ENCODE measurements around the gene DCLK3. TPM values are rescaled to one million over a fixed set of nuclear protein-coding genes. Genes with fewer than 3 reads are reported as not detected.
A peak's percentile ranks its signal among the peaks of the same experiment; 100 is the strongest.

DCLK3 gene
- total and polyA plus RNA-seq, 4 donors = 0.04 to 0.80 (median 0.21) TPM

GRCh38 chr3:36695113-36695768, 69.1 kb downstream of the DCLK3 start:
- Histone ChIP-seq H3K9ac (ENCODE audit: insufficient read depth in 1 of 2, low read length in 2 of 2) (no peak overlapping the region), H3K27me3 (ENCODE audit: control insufficient read depth in 3 of 3, insufficient read depth in 3 of 3, low read length in 2 of 3) (no peaks in the 10 kb centered on the region), H3K27ac (ENCODE audit: low read depth in 1 of 2, low read length in 1 of 2) (no peak overlapping the region), H3K9me3 (ENCODE audit: control insufficient read depth in 4 of 4, insufficient read depth in 3 of 4, low read length in 3 of 4) (peaks cover 0 to 4% (median 0%) of the 10 kb centered on the region in 4 donors), H3K4me3 (no peak overlapping the region), H3K36me3 (ENCODE audit: control insufficient read depth in 4 of 4, insufficient read depth in 4 of 4, low read length in 4 of 4) (no peaks in the 10 kb centered on the region), H3K4me1 (ENCODE audit: control insufficient read depth in 5 of 5, insufficient read depth in 5 of 5, low read length in 5 of 5) (peaks cover 0 to 3% (median 0%) of the 10 kb centered on the region in 5 donors)
- no peak for TF ChIP-seq CTCF (IDR thresholded peaks at IDR 0.05; ENCODE audit: control extremely low read depth, extremely low read depth)
- ATAC-seq (ENCODE audit: insufficient read depth, low FRiP score) (no peak), DNase-seq (peak in 2 of 3 donors; percentile 4 to 42)
- WGBS, 2 donors = 48 to 60% methylated on average over 3 of the region's 3 CpGs

GRCh38 chr3:36693670-36694069, 70.7 kb downstream of the DCLK3 start:
- no peak for DNase-seq
- H3K9me3 ChIP-seq (ENCODE audit: control insufficient read depth in 4 of 4, insufficient read depth in 3 of 4, low read length in 3 of 4) = peaks cover 0 to 4% (median 0%) of the 10 kb centered on the region in 4 donors
- no peaks in the 10 kb centered on the region for H3K27me3 ChIP-seq (ENCODE audit: control insufficient read depth in 3 of 3, insufficient read depth in 3 of 3, low read length in 2 of 3)
- H3K4me1 ChIP-seq (ENCODE audit: control insufficient read depth in 5 of 5, insufficient read depth in 5 of 5, low read length in 5 of 5) = peaks cover 0 to 3% (median 0%) of the 10 kb centered on the region in 5 donors
- H3K36me3 ChIP-seq (ENCODE audit: control insufficient read depth in 4 of 4, insufficient read depth in 4 of 4, low read length in 4 of 4) = no peaks in the 10 kb centered on the region
- ATAC-seq (ENCODE audit: insufficient read depth, low FRiP score) = no peak
- no peak overlapping the region for H3K27ac ChIP-seq (ENCODE audit: low read depth in 1 of 2, low read length in 1 of 2)
- no peak for TF ChIP-seq CTCF (IDR thresholded peaks at IDR 0.05; ENCODE audit: control extremely low read depth, extremely low read depth)
- no peak overlapping the region for H3K9ac ChIP-seq (ENCODE audit: insufficient read depth in 1 of 2, low read length in 2 of 2)
- WGBS, 2 donors = 85 to 97% methylated on average over 4 of the region's 4 CpGs
- H3K4me3 ChIP-seq = no peak overlapping the region

DNA sequence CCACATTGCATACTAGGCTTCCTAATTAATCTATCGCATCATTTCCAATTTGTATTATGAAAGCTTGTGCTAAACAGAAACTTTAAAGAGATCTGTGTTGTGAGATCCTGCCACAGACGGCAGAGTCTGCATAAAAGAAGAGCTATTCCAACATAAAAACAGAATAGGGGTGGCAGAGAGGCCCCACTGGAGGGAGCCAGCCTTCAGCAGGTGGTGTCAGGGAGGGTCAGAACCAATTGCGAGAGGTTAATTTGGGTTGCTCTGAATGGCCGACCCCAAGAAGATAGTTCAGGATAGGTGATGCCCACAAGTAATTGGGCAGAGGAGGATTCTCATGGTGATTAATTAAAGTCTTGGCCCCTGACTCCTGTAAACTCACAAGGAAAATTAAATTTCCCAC, 74.8 kb downstream of the DCLK3 start:
- Histone ChIP-seq H3K27ac (ENCODE audit: low read depth in 1 of 2, low read length in 1 of 2) (no peak overlapping the region), H3K36me3 (ENCODE audit: control insufficient read depth in 4 of 4, insufficient read depth in 4 of 4, low read length in 4 of 4) (no peaks in the 10 kb centered on the region), H3K9ac (ENCODE audit: insufficient read depth in 1 of 2, low read length in 2 of 2) (no peak overlapping the region), H3K4me3 (no peak overlapping the region), H3K9me3 (ENCODE audit: control insufficient read depth in 4 of 4, insufficient read depth in 3 of 4, low read length in 3 of 4) (peaks cover 0 to 4% (median 1%) of the 10 kb centered on the region in 4 donors), H3K27me3 (ENCODE audit: control insufficient read depth in 3 of 3, insufficient read depth in 3 of 3, low read length in 2 of 3) (peaks cover 0 to 2% (median 0%) of the 10 kb centered on the region in 3 donors), H3K4me1 (ENCODE audit: control insufficient read depth in 5 of 5, insufficient read depth in 5 of 5, low read length in 5 of 5) (peaks cover 0 to 3% (median 0%) of the 10 kb centered on the region in 5 donors)
- WGBS, 2 donors = 90 to 92% methylated on average over 4 of the region's 4 CpGs
- no peak for DNase-seq
- TF ChIP-seq CTCF (IDR thresholded peaks at IDR 0.05; ENCODE audit: control extremely low read depth, extremely low read depth) = no peak
- no peak for ATAC-seq (ENCODE audit: insufficient read depth, low FRiP score)
